ENCODE measurements around the gene ARID1A.

Gene ARID1A

DNA sequence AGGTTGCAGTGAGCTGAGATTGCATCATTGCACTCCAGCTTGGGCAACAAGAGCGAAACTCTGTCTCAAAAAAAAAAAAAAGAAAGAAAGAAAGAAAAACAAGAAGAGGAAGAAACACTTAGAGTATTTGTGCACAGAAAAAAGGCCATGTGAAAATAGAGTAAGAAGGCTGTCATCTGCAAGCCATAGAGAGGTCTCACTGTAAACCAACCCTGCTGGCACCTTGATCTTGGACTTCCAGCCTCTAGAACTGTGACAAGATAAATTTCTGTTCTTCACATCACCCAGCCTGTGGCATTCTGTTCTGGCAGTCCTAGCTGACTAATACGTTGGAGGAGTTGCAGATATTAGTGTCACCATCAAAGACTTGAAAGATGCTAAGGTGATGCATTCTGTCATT is 118.6 kb downstream of the ARID1A start:
- DNase-seq, result no peak
- Mint-ChIP-seq H3K27me3 (peaks cover 6 to 8% of the 10 kb centered on the region in 2 donors), H3K4me1 (peaks cover 4 to 8% of the 10 kb centered on the region in 2 donors), H3K4me3 (no peak overlapping the region), H3K27ac (no peak overlapping the region), H3K36me3 (no peaks in the 10 kb centered on the region), H3K9me3 (no peaks in the 10 kb centered on the region)
- no peak for ATAC-seq (replicated peaks)

DNA sequence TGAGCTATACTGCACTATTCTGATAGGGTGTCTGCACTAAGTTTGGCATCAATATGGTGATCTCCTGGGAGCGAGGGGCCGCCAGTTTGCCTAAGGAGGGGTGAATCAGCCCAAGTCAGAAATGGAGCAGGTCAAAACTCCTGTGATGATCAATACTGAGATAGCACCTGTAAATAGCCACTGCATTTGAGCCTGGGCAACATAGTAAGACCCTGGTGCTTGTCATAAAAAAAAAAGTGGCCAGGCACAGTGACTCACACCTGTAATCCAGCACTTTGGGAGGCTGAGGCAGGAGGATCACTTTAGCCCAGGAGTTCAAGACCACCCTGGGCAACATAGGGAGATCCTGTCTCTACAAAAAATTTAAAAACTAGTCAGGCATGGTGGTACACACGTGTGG is 119.1 kb downstream of the ARID1A start:
- Mint-ChIP-seq H3K27me3 (peaks cover 6 to 8% of the 10 kb centered on the region in 2 donors), H3K9me3 (no peaks in the 10 kb centered on the region)
- ATAC-seq (replicated peaks), result no peak

DNA sequence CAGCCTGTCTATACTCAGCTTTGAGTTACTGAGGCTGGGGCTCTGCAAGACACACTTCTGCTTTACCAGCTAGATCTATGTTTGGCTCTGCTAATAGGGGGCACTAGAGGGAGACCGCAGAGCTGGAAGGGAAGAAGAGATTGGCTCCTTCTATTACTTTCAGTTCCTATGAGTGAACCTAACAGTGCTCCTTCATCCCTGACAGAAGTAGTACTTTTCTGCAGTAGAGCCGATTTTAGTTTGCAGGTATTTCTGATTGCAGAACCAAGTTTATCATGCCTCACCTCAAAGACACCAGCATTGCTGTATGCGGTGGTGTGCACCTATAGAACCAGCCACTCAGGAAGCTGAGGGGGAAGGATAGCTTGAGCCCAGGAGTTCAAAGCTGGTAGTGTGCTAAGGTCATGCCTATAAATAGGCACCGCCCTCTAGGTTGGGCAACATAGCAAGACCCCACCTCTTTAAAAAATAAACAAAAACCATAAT is 125.0 kb downstream of the ARID1A start:
- Mint-ChIP-seq H3K9me3 (no peaks in the 10 kb centered on the region), H3K27me3 (peaks cover 10 to 11% of the 10 kb centered on the region in 2 donors), H3K4me1 (peaks cover 11 to 26% of the 10 kb centered on the region in 2 donors), H3K4me3 (peak overlapping the region; percentile 15 to 25), H3K36me3 (no peaks in the 10 kb centered on the region), H3K27ac (peak overlapping the region; percentile 1)
- DNase-seq (peak; percentile 67), ATAC-seq (replicated peaks) (peak; percentile 100)

More for the DNA sequence above, 119.1 kb downstream of the ARID1A start:
- DNase-seq, result no peak
- peaks cover 4 to 8% of the 10 kb centered on the region in 2 donors for H3K4me1 Mint-ChIP-seq
- H3K4me3 Mint-ChIP-seq, result no peak overlapping the region
- no peaks in the 10 kb centered on the region for H3K36me3 Mint-ChIP-seq
- no peak overlapping the region for H3K27ac Mint-ChIP-seq

DNA sequence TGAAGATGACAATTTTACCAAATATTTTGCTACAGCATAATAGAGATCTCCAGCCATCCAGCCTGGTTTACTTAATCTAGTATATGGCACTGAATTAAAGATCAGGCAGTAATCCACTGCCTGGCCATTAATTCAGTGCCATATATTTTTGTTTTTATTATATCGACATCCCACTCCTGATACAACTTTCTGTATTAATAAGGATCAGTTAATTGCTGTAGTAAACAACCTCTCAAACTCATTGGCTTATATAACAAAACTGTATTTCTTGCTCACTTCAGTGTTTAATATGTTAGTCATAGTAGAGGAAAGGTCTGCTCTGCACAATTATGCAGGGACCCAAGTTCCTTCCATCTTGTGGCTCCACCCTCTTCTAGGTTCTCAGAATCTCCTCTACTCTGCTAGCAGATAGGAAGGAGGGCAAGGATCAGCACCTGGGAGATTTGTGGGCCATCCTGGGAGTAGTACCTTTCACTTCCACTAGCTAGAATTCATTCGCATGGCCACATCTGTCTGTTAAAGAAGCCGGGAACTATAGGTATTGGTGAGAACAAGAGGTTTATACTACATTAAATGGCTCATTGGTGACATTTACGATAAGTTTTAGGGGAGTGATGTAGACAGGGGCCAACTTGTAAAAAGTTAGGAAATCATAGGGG is 127.1 kb downstream of the ARID1A start:
- no peak for ATAC-seq (replicated peaks)
- H3K27ac Mint-ChIP-seq, result peak overlapping the region; percentile 67
- H3K4me3 Mint-ChIP-seq, result no peak overlapping the region

DNA sequence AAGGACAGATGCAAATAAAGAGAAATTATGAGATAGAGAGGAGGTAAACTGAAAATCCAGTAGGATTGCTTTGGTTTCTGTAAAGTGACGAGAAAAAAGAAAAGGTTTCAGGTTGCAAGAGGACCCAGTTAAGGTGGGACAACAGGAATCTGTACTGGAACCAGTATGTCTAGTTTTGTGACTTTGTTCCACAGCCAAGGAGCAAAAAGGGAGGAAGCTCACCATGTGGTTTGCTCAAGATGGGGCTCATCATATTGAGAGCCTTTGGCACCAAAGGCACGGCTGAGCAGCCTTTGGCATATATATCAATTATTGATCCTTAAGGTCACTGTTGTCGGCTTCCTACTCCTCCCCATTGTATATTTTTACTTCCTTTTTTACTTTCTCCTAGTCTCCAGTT is 128.9 kb downstream of the ARID1A start:
- Mint-ChIP-seq H3K9me3 (no peaks in the 10 kb centered on the region), H3K4me1 (peaks cover 35 to 58% of the 10 kb centered on the region in 2 donors), H3K36me3 (peaks cover 14 to 26% of the 10 kb centered on the region in 2 donors), H3K27ac (no peak overlapping the region), H3K4me3 (no peak overlapping the region), H3K27me3 (peaks cover 5% of the 10 kb centered on the region in 2 donors)
- no peak for ATAC-seq (replicated peaks)
- DNase-seq, result no peak

More for the DNA sequence above, 127.1 kb downstream of the ARID1A start:
- peaks cover 5 to 10% of the 10 kb centered on the region in 2 donors for H3K36me3 Mint-ChIP-seq
- DNase-seq, result no peak
- H3K27me3 Mint-ChIP-seq, result peaks cover 5% of the 10 kb centered on the region in 2 donors
- peaks cover 18 to 39% of the 10 kb centered on the region in 2 donors for H3K4me1 Mint-ChIP-seq
- no peaks in the 10 kb centered on the region for H3K9me3 Mint-ChIP-seq

DNA sequence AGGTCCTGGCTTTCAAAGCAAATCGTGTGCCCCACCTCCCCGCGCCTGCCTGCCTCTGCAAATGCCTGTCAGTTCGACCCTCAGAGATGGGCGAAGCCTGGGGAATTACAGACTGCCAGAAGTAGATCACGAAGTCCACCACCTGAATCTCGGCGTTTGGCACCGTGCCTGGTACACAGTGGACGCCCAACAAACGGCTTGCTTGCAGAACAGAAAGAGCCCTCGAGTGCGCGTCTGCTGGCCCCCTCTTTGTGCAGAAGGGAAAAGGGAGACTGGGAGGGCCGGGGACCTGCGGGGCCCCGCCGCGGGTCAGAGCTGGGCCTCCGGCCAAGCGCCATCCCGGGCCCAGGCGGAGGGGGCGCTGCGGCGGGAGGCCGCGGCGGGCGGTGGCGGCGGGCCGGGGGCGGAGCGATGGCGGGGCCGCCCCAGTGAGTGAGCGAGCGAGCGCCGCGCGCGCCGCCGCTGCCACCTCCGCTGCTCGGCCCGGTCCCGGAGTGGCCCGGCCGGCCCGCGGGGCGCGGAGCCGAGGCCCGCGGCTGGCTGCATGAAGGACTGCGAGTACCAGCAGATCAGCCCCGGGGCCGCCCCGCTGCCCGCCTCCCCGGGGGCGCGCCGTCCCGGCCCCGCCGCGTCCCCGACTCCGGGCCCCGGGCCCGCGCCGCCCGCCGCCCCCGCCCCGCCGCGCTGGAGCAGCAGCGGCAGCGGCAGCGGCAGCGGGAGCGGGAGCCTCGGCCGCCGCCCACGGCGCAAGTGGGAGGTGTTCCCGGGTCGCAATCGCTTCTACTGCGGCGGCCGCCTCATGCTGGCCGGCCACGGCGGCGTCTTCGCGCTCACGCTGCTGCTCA is 130.7 kb downstream of the ARID1A start, which contains the start of gene ZDHHC18:
Gene ZDHHC18 (plus strand): TSS at position 428 of the 845 bp plus-strand sequence. CDS start 117 bp downstream, at position 545.
- DNase-seq (peak; percentile 49), ATAC-seq (replicated peaks) (peak; percentile 59 to 75)
- Mint-ChIP-seq H3K4me1 (peaks cover 33 to 53% of the 10 kb centered on the region in 2 donors), H3K27me3 (peaks cover 5% of the 10 kb centered on the region in 2 donors), H3K4me3 (peak within 1 kb of the TSS; percentile 93 to 95), H3K9me3 (no peaks in the 10 kb centered on the region), H3K36me3 (peaks cover 25 to 33% of the 10 kb centered on the region in 2 donors), H3K27ac (peak within 1 kb of the TSS; percentile 93)

DNA sequence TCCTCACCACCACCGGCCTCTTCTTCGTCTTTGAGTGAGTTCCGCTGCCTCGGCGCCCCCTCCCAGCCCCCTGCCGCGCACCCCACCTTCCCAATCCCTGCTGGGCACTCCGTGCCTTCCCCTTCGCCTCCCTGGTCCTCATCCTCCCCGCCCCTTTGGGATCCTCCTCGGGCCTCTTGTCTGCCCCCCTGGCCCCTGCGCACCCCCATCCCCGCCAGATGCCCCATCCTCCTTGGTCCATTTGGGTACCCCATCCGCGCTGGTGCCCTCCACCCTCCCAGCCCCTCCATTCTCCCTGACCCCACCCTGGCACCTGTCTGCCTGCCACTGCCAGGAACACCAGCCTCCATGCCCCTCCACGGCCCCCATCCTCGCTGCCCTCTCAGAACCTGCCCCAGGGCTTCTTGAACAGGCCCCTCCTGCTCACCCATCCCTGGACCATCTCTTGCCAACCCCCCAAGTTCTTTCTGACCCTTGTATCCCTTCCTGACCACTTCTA is 131.3 kb downstream of the ARID1A start:
- Mint-ChIP-seq H3K4me3 (peak overlapping the region; percentile 93 to 95), H3K4me1 (peaks cover 38 to 58% of the 10 kb centered on the region in 2 donors), H3K9me3 (no peaks in the 10 kb centered on the region), H3K36me3 (peaks cover 30 to 39% of the 10 kb centered on the region in 2 donors), H3K27me3 (peaks cover 5% of the 10 kb centered on the region in 2 donors), H3K27ac (peak overlapping the region; percentile 93)
- no peak for ATAC-seq (replicated peaks)
- no peak for DNase-seq

DNA sequence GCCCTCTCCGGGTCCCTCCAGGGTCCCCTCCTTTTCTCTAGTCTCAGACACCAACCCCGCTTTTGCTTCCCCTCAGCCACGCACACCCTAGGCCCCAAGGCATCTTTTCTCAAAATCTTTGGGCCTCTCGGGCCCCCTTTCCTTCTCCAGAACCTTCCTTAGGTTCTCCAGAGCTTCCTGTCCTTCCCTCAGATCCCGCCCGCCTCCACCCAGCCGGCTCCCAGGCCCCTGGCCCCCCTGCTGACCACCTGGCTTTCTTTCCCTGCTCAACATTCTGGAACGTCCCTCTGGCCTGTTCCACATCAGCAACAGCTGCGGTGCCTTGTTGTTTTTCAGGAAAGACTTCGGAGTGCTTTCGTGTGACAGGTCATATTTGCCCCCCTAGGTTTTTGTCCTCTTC is 131.8 kb downstream of the ARID1A start:
- H3K9me3 Mint-ChIP-seq, result no peaks in the 10 kb centered on the region
- H3K36me3 Mint-ChIP-seq, result peaks cover 35 to 44% of the 10 kb centered on the region in 2 donors
- no peak for DNase-seq
- peak overlapping the region; percentile 93 to 95 for H3K4me3 Mint-ChIP-seq
- peak overlapping the region; percentile 93 for H3K27ac Mint-ChIP-seq
- no peak for ATAC-seq (replicated peaks)
- peaks cover 42 to 63% of the 10 kb centered on the region in 2 donors for H3K4me1 Mint-ChIP-seq
- H3K27me3 Mint-ChIP-seq, result peaks cover 5% of the 10 kb centered on the region in 2 donors

DNA sequence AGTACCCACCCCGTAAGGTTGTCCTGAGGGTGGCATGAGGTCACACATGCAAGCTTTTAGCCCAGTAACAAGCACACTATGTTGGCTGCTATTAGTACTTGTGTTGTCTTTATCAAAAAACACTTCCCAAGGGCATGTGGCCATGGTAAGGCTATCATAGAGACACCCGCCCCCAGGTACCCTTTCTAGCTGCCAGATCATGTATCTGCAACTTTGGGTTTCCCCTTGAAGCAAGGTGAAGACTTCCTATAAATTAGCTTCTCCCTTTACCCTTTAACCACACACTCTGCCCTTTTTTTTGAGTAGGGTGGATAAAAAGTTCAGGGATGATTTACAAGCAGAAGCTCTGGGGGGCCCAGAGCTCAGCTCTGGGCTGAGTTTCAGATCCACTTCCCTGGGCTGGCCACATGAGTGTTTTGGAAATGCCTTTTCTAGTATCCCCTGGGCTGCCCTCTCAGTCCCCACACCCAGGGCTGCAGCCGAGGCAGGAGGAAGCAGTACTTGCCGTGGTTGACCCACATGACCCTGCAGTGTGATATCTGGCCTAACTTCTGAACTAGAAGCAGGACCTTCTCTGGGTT is 132.7 kb downstream of the ARID1A start:
- DNase-seq, result peak; percentile 64
- Mint-ChIP-seq H3K9me3 (no peaks in the 10 kb centered on the region), H3K27ac (peak overlapping the region; percentile 93), H3K36me3 (peaks cover 40 to 53% of the 10 kb centered on the region in 2 donors), H3K4me3 (peak overlapping the region; percentile 93 to 95), H3K4me1 (peaks cover 49 to 71% of the 10 kb centered on the region in 2 donors), H3K27me3 (peaks cover 0 to 5% of the 10 kb centered on the region in 2 donors)
- peak; percentile 64 to 70 for ATAC-seq (replicated peaks)

DNA sequence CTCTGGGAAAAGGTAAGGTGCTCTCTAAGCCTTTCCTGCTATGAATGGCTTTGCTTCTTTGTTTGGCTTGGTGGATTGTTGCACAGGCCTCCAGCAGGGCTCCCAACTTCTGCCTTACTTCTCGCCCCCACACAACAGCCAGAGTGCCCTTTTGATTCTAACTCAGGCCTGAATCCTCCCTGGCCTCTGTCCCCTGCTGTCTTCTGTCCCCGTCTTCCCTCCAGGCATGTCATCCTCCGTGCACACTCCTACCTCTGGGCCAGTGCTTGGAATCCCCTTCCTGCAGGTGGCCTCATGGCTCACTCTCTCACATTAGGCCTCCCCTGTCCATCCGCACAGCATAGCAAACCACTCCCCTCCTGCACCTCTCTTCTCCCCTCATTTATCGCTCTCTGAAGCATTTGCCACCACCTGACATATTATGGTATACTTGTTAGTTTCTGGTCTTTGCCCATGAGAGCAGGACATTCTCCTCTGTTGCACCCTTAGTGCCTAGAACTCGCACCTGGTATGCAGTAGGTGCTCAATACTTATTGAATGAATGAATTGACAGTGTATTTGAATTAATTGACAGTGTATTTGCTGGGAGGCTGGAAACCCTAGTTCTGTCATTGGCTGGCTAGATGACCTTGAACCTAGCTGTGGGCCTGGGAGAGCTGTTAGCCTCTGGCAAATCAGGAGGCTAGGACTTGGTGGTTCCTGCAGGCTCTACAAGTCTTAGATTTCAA is 133.5 kb downstream of the ARID1A start:
- Mint-ChIP-seq H3K36me3 (peaks cover 47 to 61% of the 10 kb centered on the region in 2 donors), H3K27ac (peak overlapping the region; percentile 93)

DNA sequence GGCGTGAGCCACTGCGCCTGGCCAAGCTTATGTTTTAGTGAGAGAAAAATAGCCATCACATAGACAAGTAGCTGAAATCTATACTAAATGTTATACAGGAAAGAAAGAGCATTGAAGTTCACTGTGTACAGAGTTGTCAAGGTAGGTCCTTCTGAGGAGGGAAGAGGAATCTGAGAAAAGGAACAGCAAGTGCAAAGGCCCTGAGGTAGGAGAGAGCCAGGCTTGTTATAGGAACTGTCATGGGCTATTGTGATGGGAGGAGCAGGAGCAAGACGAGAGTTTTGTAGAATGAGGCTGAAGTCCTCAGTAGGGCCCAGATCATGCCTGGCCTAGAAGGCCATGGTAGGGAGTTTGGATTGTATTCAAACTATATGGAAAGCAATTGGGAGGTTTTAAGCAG is 135.2 kb downstream of the ARID1A start:
- Mint-ChIP-seq H3K4me3 (no peak overlapping the region), H3K27me3 (no peaks in the 10 kb centered on the region), H3K9me3 (no peaks in the 10 kb centered on the region), H3K27ac (peak overlapping the region; percentile 52), H3K4me1 (peaks cover 55 to 73% of the 10 kb centered on the region in 2 donors), H3K36me3 (peaks cover 56 to 71% of the 10 kb centered on the region in 2 donors)
- ATAC-seq (replicated peaks) (no peak), DNase-seq (no peak)

More for the DNA sequence above, 133.5 kb downstream of the ARID1A start:
- Mint-ChIP-seq H3K27me3 (peaks cover 0 to 5% of the 10 kb centered on the region in 2 donors), H3K4me3 (peak overlapping the region; percentile 93 to 95), H3K9me3 (no peaks in the 10 kb centered on the region), H3K4me1 (peaks cover 56 to 80% of the 10 kb centered on the region in 2 donors)
- DNase-seq (no peak), ATAC-seq (replicated peaks) (no peak)
